Measurements from ENCODE around the gene IFNA10.
"Not testable (repeated sequence)": the region's sequence is repeated elsewhere in the genome, so short reads cannot be mapped to it uniquely, and the experiment has no call there.

Gene IFNA10

GRCh38 chr9:21235468-21236359, 28.8 kb upstream of the IFNA10 start:
- H3K4me3 ChIP-seq (ENCODE audit: low read depth, low read length), result not testable (repeated sequence)
- TF ChIP-seq, protein P1, sequence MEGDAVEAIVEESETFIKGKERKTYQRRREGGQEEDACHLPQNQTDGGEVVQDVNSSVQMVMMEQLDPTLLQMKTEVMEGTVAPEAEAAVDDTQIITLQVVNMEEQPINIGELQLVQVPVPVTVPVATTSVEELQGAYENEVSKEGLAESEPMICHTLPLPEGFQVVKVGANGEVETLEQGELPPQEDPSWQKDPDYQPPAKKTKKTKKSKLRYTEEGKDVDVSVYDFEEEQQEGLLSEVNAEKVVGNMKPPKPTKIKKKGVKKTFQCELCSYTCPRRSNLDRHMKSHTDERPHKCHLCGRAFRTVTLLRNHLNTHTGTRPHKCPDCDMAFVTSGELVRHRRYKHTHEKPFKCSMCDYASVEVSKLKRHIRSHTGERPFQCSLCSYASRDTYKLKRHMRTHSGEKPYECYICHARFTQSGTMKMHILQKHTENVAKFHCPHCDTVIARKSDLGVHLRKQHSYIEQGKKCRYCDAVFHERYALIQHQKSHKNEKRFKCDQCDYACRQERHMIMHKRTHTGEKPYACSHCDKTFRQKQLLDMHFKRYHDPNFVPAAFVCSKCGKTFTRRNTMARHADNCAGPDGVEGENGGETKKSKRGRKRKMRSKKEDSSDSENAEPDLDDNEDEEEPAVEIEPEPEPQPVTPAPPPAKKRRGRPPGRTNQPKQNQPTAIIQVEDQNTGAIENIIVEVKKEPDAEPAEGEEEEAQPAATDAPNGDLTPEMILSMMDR (IDR thresholded peaks at IDR 0.05; ENCODE audit: low read depth, low read length), result peak; percentile 34; the same call in 1 of the 2 replicates

DNA sequence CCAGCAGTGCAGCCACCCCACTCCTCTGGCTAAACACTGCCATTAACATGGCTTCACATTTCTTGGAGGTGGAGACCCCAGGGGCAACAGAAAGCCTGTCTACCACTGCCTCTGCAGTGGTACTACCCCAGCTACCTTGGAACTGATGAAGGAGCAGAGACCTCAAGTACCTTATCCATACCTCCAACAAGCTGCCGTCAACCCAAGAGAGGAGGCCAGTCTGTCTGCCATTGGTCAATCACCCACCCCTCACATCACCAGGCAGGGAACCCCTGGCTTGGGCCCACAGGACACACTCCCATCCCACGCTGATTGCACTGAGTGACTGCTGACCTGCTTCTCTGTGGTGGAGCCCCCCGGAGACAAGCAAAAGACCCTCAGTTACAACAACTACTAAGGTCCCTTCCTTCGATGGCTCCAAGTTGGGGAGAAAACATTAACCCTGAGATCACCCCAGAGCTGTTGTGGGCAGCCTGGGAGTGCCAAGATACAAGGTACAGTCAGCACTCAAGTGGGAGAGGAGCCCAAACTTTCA, 27.3 kb upstream of the IFNA10 start:
- H3K4me3 ChIP-seq (ENCODE audit: low read depth, low read length), result no peak overlapping the region
- TF ChIP-seq, protein P1 (IDR thresholded peaks at IDR 0.05; ENCODE audit: low read depth, low read length), result no peak

DNA sequence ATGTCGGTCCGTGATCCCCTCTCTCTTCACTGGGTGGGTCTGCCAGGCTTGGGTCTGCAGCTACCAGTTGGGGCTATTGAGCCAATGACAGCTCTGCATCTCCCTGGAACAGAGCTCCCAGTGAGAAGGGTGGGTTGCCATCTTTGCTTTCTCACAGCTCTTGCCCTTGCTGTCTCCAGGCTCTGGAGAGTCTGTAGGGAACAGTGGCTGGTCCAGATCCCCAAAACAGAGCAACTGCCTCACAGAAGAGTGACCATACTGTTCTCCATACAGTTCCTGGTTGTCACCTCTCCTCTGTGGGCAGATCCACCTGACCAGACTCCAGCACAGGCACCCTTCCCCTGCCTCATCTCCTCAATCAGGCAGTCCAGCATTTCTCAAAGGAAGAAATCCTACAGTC, 26.3 kb upstream of the IFNA10 start:
- no peak overlapping the region for H3K4me3 ChIP-seq (ENCODE audit: low read depth, low read length)
- TF ChIP-seq, protein P1 (IDR thresholded peaks at IDR 0.05; ENCODE audit: low read depth, low read length), result no peak

GRCh38 chr9:21228122-21228521, 21.2 kb upstream of the IFNA10 start, which contains the start of gene IFNA17:
Gene IFNA17, minus strand, starts transcription at chr9:21228222. Its CDS starts 49 bp downstream, at chr9:21228173.
- no peak within 1 kb of the TSS for H3K4me3 ChIP-seq (ENCODE audit: low read depth, low read length)
- TF ChIP-seq, protein P1 (IDR thresholded peaks at IDR 0.05; ENCODE audit: low read depth, low read length), result no peak

DNA sequence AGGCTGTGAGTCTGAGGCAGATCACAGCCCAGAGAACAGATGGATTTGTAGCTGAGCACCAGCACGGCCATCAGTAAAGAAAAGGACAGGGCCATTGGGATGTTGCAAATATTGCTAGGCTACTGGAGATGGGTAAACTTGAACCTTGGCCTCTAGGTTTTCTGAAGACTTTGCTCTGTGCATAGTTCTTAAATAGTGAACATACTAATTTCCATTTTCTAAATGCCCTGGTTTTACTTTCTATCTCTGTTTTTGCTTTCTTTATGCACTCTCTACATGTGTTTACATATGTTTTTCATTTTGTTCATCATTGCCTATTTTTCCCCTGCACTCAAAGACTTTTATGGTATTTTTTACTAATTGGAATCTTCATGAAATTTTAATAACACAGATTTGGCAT, 10.3 kb upstream of the IFNA10 start, which contains the start of gene IFNA16:
TSS of gene IFNA16 (minus strand) at position 101 of the 400 bp plus-strand sequence. CDS start at position 95, 6 bp downstream.
- not testable (repeated sequence) for H3K4me3 ChIP-seq (ENCODE audit: low read depth, low read length)

DNA sequence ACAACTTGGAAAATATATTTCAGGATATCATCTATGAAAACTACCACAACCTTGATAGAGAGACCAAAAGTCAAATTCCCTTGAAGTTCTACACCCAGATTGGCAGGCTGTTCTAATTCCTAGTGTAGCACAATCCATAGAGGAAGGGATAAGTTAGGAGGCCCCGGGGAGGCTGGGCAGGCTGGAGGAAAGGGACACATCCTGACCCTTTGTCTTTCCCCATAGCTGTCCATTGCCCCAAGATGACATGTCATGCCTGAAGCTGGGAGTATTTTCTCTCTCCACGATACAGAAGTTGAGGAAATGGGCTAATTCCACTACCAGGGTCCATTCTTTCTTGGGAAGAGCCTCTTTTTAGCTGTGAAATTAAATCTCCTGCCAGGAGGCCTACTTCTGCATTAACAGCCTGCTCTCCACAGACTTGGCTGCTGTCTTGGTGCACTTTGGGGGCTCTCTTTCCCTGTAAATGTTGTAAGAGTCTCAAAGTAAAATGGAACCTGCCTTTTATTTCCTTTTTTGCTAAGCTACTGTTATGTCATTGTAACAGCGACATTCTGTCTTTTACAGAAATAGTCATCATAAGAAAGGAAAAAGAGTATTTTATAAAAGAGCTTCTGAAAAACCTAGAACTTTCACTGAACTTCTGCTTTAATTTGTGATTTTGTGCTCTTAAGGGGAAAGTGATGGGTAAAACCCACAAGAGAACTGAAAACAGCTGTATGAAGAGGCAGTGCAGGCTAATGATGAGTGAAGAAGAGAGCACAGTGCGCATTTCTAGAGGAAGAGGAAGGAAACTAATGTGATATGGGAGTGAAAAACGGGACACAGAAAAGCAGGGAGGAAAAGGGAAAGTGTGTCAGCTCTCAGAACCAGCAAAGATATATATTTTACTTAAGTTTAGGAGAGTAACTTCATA, 6.7 kb upstream of the IFNA10 start:
- not testable (repeated sequence) for H3K4me3 ChIP-seq (ENCODE audit: low read depth, low read length)
- TF ChIP-seq, protein P1 (IDR thresholded peaks at IDR 0.05; ENCODE audit: low read depth, low read length), result peak; percentile 45; the same call in 1 of the 2 replicates

- not testable (repeated sequence) for H3K4me3 ChIP-seq (ENCODE audit: low read depth, low read length)
Observed at GRCh38 chr9:21212160-21212559, 5.2 kb upstream of the IFNA10 start.

DNA sequence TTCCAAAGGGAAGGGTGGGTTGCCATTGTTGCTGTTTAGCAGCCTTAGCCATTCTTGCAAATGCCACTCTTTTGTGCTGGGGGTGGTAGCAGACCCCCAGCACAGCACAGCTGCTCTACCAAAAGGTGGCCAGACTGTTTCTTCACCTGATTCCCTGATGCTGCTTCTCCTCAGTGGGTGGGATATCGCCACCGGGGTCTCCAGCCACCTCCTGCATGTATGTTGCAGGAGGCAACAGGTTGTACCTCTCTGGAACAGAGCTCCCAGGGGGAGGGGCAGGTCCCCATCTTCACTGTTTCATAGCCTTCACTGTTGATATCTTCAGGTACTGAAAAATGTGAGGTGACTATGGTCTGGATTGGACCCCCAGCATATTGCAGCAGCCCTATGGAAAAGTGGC, 3.8 kb upstream of the IFNA10 start:
- H3K4me3 ChIP-seq (ENCODE audit: low read depth, low read length), result not testable (repeated sequence)

All from WI38 (cell line).